GM23338 (cell line): ENCODE measurements around the gene BARX2. TPM values are rescaled to one million over a fixed set of nuclear protein-coding genes. Genes with fewer than 3 reads are reported as not detected.
"Not testable (repeated sequence)": the region's sequence is repeated elsewhere in the genome, so short reads cannot be mapped to it uniquely, and the experiment has no call there.

Experiments used
- ATAC-seq: fragments of 200-7000 bp; cut with Tn5 transposase; 3 replicates; pipeline ENCODE4 v1.9.1; 2020
- DNase-seq: peaks from one replicate; pipeline ENCODE4 v3.0.0-alpha.2; 2015; ENCODE audit warnings: low spot score
- H2AFZ ChIP-seq: fragments of 200-600 bp; sonication (generic); 2 replicates; pipeline ENCODE4 v1.8.0; 2016; ENCODE audit warnings: antibody characterized with exemption, mild to moderate bottlenecking, moderate library complexity
- H3F3A ChIP-seq: fragments of 200-600 bp; sonication (generic); replicated peaks from 2 replicates; pipeline ENCODE4 v1.8.0; 2017; ENCODE audit warnings: antibody characterized with exemption, mixed run types, low read depth
- H3K27ac ChIP-seq: fragments of 200-600 bp; sonication (generic); 2 replicates; pipeline ENCODE4 v1.6.1; 2016; ENCODE audit warnings: low read depth
- H3K27me3 ChIP-seq: fragments of 200-600 bp; sonication (generic); 2 replicates; pipeline ENCODE4 v1.8.0; 2016; ENCODE audit warnings: mild to moderate bottlenecking, mixed run types, moderate library complexity; ENCODE audit not compliant: insufficient read depth
- H3K36me3 ChIP-seq: fragments of 200-600 bp; sonication (generic); 2 replicates; pipeline ENCODE4 v1.8.0; 2016; ENCODE audit warnings: mild to moderate bottlenecking; ENCODE audit not compliant: insufficient read depth
- H3K4me1 ChIP-seq: fragments of 200-600 bp; sonication (generic); 2 replicates; pipeline ENCODE4 v1.8.0; 2016; ENCODE audit warnings: mild to moderate bottlenecking, moderate library complexity; ENCODE audit not compliant: insufficient read depth
- H3K4me2 ChIP-seq: fragments of 200-600 bp; sonication (generic); 2 replicates; pipeline ENCODE4 v1.7.1; 2017; ENCODE audit warnings: mixed run types
- H3K4me3 ChIP-seq: fragments of 200-600 bp; sonication (generic); 2 replicates; pipeline ENCODE4 v1.6.1; 2016; ENCODE audit warnings: mixed run types
- H3K79me2 ChIP-seq: fragments of 200-600 bp; sonication (generic); replicated peaks from 2 replicates; pipeline ENCODE4 v1.8.0; 2017; ENCODE audit warnings: mild to moderate bottlenecking; ENCODE audit not compliant: insufficient read depth
- H3K9me2 ChIP-seq: fragments of 200-600 bp; sonication (generic); 2 replicates; pipeline ENCODE4 v1.8.0; 2017; ENCODE audit not compliant: insufficient read depth
- H4K20me1 ChIP-seq: fragments of 200-600 bp; sonication (generic); replicated peaks from 2 replicates; pipeline ENCODE4 v1.8.0; 2017; ENCODE audit warnings: mild to moderate bottlenecking; ENCODE audit not compliant: insufficient read depth
- H3K27ac Mint-ChIP-seq: 2 replicates; pipeline ENCODE4 v1.8.0; 2020; ENCODE audit warnings: inconsistent platforms, mild to moderate bottlenecking, moderate library complexity, mixed read lengths
- H3K27me3 Mint-ChIP-seq: 3 replicates; pipeline ENCODE4 v1.8.0; 2022; ENCODE audit warnings: low read depth, mild to moderate bottlenecking, moderate library complexity, mixed read lengths, inconsistent platforms; ENCODE audit not compliant: insufficient read depth, poor library complexity
- H3K36me3 Mint-ChIP-seq: 3 replicates; pipeline ENCODE4 v1.8.0; 2021; ENCODE audit warnings: low read depth, mild to moderate bottlenecking, inconsistent platforms, moderate library complexity, mixed read lengths
- H3K4me1 Mint-ChIP-seq: 3 replicates; pipeline ENCODE4 v1.8.0; 2020; ENCODE audit warnings: mild to moderate bottlenecking, inconsistent platforms, mixed read lengths
- H3K4me3 Mint-ChIP-seq: 3 replicates; pipeline ENCODE4 v1.8.0; 2021; ENCODE audit warnings: moderate library complexity, mild to moderate bottlenecking, inconsistent platforms, mixed read lengths
- H3K9me3 Mint-ChIP-seq: 3 replicates; pipeline ENCODE4 v1.8.0; 2020; ENCODE audit warnings: moderate library complexity, mild to moderate bottlenecking, inconsistent platforms, mixed read lengths
- CTCF ChIP-seq, 2 experiments: fragments of 200-600 bp in 1 of 2; sonication (generic) in 1 of 2; conservative IDR thresholded peaks; 2 replicates each; pipeline versions ENCODE4 v1.5.1 to v1.6.1; 2016 to 2017; ENCODE audit warnings: antibody characterized with exemption in 2 of 2, low read depth in 2 of 2, mild to moderate bottlenecking in 2 of 2, moderate library complexity in 1 of 2
- ZNF462 ChIP-seq: fragments of 250-450 bp; sonication (Bioruptor Pico); IDR thresholded peaks from 2 replicates; pipeline ENCODE4 v1.5.0; 2020; ENCODE audit warnings: mild to moderate bottlenecking, moderate library complexity
- polyA plus RNA-seq: library from polyadenylated mRNA; unstranded; fragments of >200 nt; fragmentation: Nextera tagmentation; extraction: Ambion mirVana; gene quantifications from 2 replicates; pipeline ENCODE4 v1.2.1, GENCODE V29; 2016
- total RNA-seq: library from RNA; depleted of rRNA; stranded (reverse); fragments of >200 nt; shearing (Covaris generic); gene quantifications from 2 replicates; pipeline ENCODE4 v1.2.3, GENCODE V29; 2014

The BARX2 gene
- total and polyA plus RNA-seq, 2 experiments from 2014 or later = not detected

GRCh38 chr11:129333873-129334272, 41.8 kb upstream of the BARX2 start:
- Histone ChIP-seq H4K20me1 (no peaks in the 10 kb centered on the region), H3K4me1 (no peaks in the 10 kb centered on the region), H3K36me3 (no peaks in the 10 kb centered on the region), H3K9me2 (no peaks in the 10 kb centered on the region), H3F3A (no peaks in the 10 kb centered on the region), H3K4me3 (no peak overlapping the region), H3K27ac (no peak overlapping the region), H2AFZ (no peak overlapping the region), H3K4me2 (no peak overlapping the region), H3K27me3 (no peaks in the 10 kb centered on the region), H3K79me2 (no peaks in the 10 kb centered on the region)
- H3K27ac Mint-ChIP-seq = no peak overlapping the region
- TF ChIP-seq ZNF462 (CRISPR knock-in tag) = no peak
- peak in 1 of 2 experiments; percentile 39; a peak in 2 of 4 replicates for TF ChIP-seq CTCF (conservative IDR thresholded peaks at IDR 0.05; ENCODE audit: low read depth in 2 of 2)
- DNase-seq = no peak
- H3K9me3 Mint-ChIP-seq = peaks cover 3% of the 10 kb centered on the region; the same call in 1 of the 3 replicates
- no peak overlapping the region for H3K4me3 Mint-ChIP-seq
- H3K4me1 Mint-ChIP-seq = peaks cover 4% of the 10 kb centered on the region; the same call in 2 of the 3 replicates
- no peak for ATAC-seq
- H3K36me3 Mint-ChIP-seq = no peaks in the 10 kb centered on the region
- H3K27me3 Mint-ChIP-seq = peaks cover 6% of the 10 kb centered on the region

DNA sequence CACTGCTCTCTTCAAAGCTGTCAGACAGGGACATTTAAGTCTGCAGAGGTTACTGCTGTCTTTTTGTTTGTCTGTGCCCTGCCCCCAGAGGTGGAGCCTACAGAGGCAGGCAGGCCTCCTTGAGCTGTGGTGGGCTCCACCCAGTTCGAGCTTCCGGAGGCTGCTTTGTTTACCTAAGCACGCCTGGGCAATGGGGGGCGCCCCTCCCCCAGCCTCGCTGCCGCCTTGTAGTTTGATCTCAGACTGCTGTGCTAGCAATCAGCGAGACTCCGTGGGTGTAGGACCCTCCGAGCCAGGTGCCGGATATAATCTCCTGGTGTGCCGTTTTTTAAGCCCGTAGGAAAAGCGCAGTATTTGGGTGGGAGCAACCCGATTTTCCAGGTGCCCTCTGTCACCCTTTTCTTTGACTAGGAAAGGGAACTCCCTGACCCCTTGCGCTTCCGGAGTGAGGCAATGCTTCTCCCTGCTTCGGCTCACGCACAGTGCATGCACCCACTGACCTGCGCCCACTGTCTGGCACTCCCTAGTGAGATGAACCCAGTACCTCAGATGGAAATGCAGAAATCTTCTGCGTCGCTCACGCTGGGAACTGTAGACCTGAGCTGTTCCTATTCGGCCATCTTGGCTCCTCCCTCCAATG, 31.2 kb upstream of the BARX2 start:
- not testable (repeated sequence) for H3K27ac ChIP-seq, ATAC-seq, H3K4me2 ChIP-seq, H2AFZ ChIP-seq, H3K36me3 Mint-ChIP-seq, H3K79me2 ChIP-seq, H4K20me1 ChIP-seq, H3K4me1 Mint-ChIP-seq, H3K27me3 Mint-ChIP-seq, H3K4me3 Mint-ChIP-seq, H3K4me3 ChIP-seq, H3K9me2 ChIP-seq, H3K27ac Mint-ChIP-seq, H3F3A ChIP-seq, DNase-seq, H3K4me1 ChIP-seq, H3K36me3 ChIP-seq, H3K27me3 ChIP-seq
- peaks cover 19% of the 10 kb centered on the region for H3K9me3 Mint-ChIP-seq
